GM18951 (cell line): ENCODE data around the gene IL6R.

Experiments
- POLR2A ChIP-seq: IDR thresholded peaks from 4 replicates; pipeline ENCODE4 v1.6.1; 2011; ENCODE audit warnings: mild to moderate bottlenecking; ENCODE audit not compliant: insufficient read length, insufficient read depth; ENCODE audit errors: extremely low read depth
- in situ Hi-C: fragments of 300-500 bp; cut with MboI; formaldehyde crosslinking; loops from one replicate; pipeline ENCODE4 v1.12.0; 2022; ENCODE audit warnings: low sequenced_read_pairs, mixed read lengths, inconsistent platforms; ENCODE audit not compliant: unreplicated experiment

Gene IL6R

DNA sequence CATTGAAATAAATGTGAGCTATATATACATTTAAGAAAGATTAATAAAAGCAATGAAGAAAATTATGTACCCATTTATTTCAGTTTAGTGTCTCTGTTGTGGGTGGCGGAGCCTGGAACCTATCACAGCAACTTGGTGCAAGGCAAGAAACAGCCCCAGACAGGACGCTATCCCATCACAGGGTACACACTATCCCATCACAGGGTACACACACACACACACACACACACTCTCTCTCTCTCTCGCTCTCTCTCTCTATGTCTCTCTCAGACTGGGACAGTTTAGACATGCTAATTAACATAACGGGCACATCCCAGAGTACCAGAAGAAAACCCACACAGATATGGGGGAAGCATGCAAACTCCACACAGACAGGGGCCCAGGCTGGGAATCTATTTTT lies 6.5 kb upstream of the IL6R start:
- in situ Hi-C loops: no loop called here
- no peak for TF ChIP-seq POLR2A

- no peak for TF ChIP-seq POLR2A
- in situ Hi-C loops: no loop called here
Observed at GRCh38 chr1:154400381-154400801, 4.8 kb upstream of the IL6R start.

DNA sequence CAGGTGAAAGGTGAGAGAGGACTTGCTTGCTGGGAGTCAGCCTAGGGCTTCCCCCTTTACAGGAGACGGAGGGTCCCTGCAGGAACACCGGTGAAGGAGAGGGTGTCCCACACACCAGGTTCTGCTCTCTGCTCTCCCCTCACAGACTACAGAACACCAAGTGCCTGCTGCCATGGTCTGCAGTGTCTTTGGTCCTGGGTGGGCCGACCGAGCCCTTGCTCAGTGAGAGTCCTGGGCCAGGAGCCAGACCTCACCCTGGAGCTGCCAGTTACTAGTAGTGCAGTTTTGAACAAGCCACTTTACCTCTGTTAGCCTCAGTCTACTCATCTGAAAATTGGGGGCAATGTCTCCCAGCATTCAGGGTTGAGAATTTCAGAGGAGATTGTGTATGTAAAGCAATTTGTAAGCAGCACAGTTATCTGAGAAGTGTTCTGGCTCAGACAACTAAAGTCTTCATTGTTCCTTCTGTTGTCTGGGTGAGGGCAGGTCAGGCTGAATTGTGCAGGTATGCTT lies 2.7 kb upstream of the IL6R start:
- TF ChIP-seq POLR2A: no peak
- in situ Hi-C loops: no loop called here

GRCh38 chr1:154403261-154403943 lies 1.7 kb upstream of the IL6R start:
- in situ Hi-C loops: no loop called here
- TF ChIP-seq POLR2A: no peak

DNA sequence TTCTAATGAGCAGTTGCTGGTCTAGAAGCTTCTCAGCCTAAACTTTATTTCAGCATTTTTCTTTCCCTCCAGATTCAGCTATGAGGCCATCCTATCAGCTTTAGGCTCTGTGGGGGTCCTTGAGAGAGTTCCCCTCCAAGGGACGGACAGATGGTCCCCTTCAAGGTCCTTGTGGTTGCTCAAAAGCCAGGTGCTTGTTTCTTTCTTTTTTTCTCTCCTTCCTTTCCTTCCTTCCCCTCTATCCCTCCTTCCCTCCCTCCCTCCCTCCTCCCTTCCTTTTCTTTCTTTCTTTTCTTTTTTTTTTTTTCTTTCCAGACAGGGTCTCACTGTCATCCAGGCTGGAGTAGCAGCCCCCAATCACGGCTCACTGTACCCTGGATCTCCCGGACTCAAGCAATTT lies 1.2 kb upstream of the IL6R start:
- TF ChIP-seq POLR2A: no peak
- in situ Hi-C loops: no loop called here

GRCh38 chr1:154404511-154404931 lies 622 bp upstream of the IL6R start:
- in situ Hi-C loops: no loop called here
- no peak for TF ChIP-seq POLR2A

- TF ChIP-seq POLR2A: no peak
- in situ Hi-C loops: no loop called here
Observed at GRCh38 chr1:154405747-154406571, 816 bp downstream of the IL6R start.

GRCh38 chr1:154406572-154406879 lies 1.4 kb downstream of the IL6R start:
- TF ChIP-seq POLR2A: no peak
- in situ Hi-C loops: no loop called here

GRCh38 chr1:154406886-154407197 lies 1.7 kb downstream of the IL6R start:
- no peak for TF ChIP-seq POLR2A
- in situ Hi-C loops: no loop called here

DNA sequence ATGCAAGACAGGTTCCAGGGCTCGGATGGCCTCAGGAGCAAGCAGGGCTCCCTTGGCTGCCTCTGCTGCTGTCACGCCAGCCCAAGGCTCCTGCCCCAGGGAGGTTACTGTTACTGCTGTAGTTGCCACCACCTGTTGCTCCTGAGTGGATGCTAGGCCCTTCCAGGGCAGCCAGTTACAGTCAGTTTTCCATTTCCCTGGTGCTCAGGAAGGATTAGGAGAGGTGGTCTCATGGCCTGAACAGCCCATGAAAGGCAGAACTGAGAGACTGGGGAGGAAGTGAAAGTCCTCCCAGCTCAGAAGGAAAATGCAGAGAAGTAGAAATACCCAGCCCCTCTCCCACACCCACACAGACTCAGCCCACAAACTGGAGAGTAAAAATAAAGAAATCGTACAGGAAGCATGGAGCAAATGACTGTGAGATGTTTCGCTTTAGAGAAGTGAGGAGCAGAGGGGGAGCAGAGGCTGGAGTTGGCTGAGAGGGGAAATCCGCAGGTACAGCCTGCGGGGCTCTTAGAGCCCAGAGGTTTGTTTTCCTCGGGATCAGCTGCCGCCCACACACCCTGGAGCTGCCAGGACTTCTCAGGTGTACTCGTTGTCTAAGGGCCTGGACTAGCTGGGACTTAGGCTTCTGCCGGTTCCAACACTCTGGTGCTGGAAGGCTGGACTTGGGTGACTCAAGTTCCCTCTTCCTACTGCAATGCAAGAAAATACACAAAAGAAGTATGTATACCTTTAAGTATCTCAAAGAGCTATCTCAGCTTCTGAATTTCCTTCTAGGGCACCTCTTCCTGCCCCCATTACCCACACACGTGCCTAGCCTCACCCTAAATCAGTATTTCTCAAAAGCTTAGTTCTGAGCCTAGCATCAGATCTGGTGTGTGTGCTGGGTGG lies 2.3 kb downstream of the IL6R start:
- in situ Hi-C loops: no loop called here
- TF ChIP-seq POLR2A: no peak

DNA sequence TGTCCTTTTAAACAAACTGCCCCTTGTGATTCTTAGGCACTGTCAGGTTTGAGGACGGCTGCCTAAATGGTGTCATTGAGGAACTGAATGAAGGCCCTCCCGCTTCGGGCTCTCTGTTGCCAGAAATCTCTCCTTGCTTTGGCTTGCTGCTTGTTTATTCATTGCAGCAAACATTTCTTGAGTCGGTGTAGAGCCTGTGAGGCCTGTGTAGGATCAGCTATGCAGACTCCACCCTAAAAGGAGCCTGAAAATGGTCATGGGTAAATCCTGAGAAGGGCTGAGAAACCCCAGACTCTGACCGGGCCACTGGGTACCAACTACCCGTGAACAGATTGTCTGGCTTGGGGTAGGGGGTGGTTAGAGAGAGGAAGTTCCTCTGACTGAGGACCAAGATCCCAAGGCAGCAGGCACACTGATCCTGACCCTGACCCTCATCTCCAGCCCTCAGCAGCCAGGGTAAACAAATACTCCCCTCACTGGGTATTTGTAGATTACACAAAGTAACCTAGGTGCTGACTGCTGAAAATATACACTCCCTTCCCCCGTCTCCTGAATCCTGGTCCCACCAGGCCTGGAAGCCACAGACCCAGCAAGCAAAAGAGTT lies 3.1 kb downstream of the IL6R start:
- in situ Hi-C loops: no loop called here
- no peak for TF ChIP-seq POLR2A

- TF ChIP-seq POLR2A: no peak
- in situ Hi-C loops: no loop called here
Observed at GRCh38 chr1:154410185-154410827, 5.2 kb downstream of the IL6R start.

- in situ Hi-C loops: no loop called here
- TF ChIP-seq POLR2A: no peak
Observed at GRCh38 chr1:154411525-154411924, 6.4 kb downstream of the IL6R start.

- in situ Hi-C loops: no loop called here
- TF ChIP-seq POLR2A: no peak
Observed at GRCh38 chr1:154413177-154413783, 8.1 kb downstream of the IL6R start.
